Mesodermal cell (in vitro differentiated cells): ENCODE results near the gene KLHL29.

ENCODE experiments used
- H3K27ac ChIP-seq: 2 replicates; pipeline ENCODE4 v1.7.0; 2013; ENCODE audit warnings: mild to moderate bottlenecking, low read depth, low read length, moderate library complexity; ENCODE audit not compliant: severe bottlenecking
- H3K36me3 ChIP-seq: 2 replicates; pipeline ENCODE4 v1.7.1; 2013; ENCODE audit warnings: mild to moderate bottlenecking, low read length, moderate library complexity; ENCODE audit not compliant: control insufficient read depth, insufficient read depth
- H3K4me1 ChIP-seq: one replicate; pipeline ENCODE4 v1.7.1; 2013; ENCODE audit warnings: mild to moderate bottlenecking, low read length; ENCODE audit not compliant: insufficient read depth, control insufficient read depth, poor library complexity, severe bottlenecking
- H3K4me3 ChIP-seq: 2 replicates; pipeline ENCODE4 v1.7.0; 2013; ENCODE audit warnings: low read length, control low read depth, mild to moderate bottlenecking; ENCODE audit not compliant: insufficient read depth, poor library complexity, severe bottlenecking; ENCODE audit errors: extremely low read depth
- H3K9me3 ChIP-seq: 2 replicates; pipeline ENCODE4 v1.7.1; 2013; ENCODE audit warnings: mild to moderate bottlenecking, low read length, moderate library complexity; ENCODE audit not compliant: control insufficient read depth
- WGBS, 2 experiments: methylation state at CpG; one replicate each; pipeline ENCODE4 v1.1.5; 2013; ENCODE audit warnings: missing lambda C conversion rate in 2 of 2; ENCODE audit not compliant: insufficient coverage in 2 of 2; 5-methylcytosine and 5-hydroxymethylcytosine counted together

Gene KLHL29

DNA sequence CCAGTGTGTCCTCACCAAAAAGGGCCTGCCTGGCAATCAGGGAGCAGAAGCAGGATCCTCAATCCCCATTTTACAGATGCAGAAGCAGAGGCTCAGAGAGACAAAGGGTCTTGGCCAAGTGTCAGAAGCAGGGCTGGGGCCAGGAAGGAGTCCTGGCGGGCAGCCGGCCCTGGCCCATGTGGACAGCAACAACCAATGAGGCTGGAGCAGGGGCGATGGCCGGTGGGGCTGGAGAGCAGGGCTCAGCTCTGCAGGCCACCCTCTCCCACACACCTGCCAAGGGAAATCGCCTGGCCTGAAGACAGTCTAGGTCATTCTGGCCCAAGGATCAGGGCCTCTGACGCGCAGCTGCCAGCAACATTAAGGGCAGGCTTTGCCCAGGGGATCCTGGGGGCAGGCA, 298.0 kb downstream of the KLHL29 start:
- no peaks in the 10 kb centered on the region for H3K36me3 ChIP-seq
- no peaks in the 10 kb centered on the region for H3K4me1 ChIP-seq
- no peak overlapping the region for H3K27ac ChIP-seq
- peaks cover 12% of the 10 kb centered on the region for H3K9me3 ChIP-seq
- H3K4me3 ChIP-seq = no peak overlapping the region
- WGBS, 2 experiments = 76 to 95% methylated on average over 6 to 7 of the region's 7 CpGs

- H3K27ac ChIP-seq = no peak overlapping the region
- no peaks in the 10 kb centered on the region for H3K9me3 ChIP-seq
- no peaks in the 10 kb centered on the region for H3K36me3 ChIP-seq
- no peaks in the 10 kb centered on the region for H3K4me1 ChIP-seq
- H3K4me3 ChIP-seq = no peak overlapping the region
- 52 to 57% methylated on average over 15 to 18 of the region's 19 CpGs for WGBS, 2 experiments
Observed at GRCh38 chr2:23684395-23685176, 299.6 kb downstream of the KLHL29 start.

GRCh38 chr2:23685181-23685580, 300.2 kb downstream of the KLHL29 start:
- Histone ChIP-seq H3K4me1 (no peaks in the 10 kb centered on the region), H3K9me3 (no peaks in the 10 kb centered on the region), H3K4me3 (no peak overlapping the region), H3K36me3 (no peaks in the 10 kb centered on the region), H3K27ac (no peak overlapping the region)
- 75 to 81% methylated on average over 12 of the region's 12 CpGs for WGBS, 2 experiments

DNA sequence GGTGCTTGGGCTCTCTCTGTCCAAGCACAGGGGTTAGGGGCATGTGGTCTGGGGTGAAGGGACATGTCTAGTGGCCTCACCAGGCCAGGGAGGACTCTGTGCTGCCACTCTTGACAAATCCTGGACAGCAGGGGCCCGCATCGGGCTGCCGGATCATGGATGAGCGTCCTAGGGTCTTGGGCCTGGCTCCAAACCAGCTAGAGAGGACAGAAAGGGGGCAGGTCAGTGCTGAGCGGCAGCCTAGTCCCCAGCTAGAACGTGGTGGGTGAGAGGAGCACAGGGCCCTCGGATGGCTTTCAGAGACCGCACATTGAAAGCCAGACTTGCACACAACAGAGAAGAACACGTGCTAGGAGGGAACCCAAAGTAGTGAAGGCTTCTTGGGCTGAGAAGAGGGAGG, 300.7 kb downstream of the KLHL29 start:
- H3K36me3 ChIP-seq = no peaks in the 10 kb centered on the region
- no peaks in the 10 kb centered on the region for H3K4me1 ChIP-seq
- WGBS, 2 experiments = 92 to 98% methylated on average over 6 to 9 of the region's 9 CpGs
- no peaks in the 10 kb centered on the region for H3K9me3 ChIP-seq
- no peak overlapping the region for H3K4me3 ChIP-seq
- H3K27ac ChIP-seq = no peak overlapping the region

GRCh38 chr2:23686405-23687029, 301.5 kb downstream of the KLHL29 start:
- Histone ChIP-seq H3K27ac (no peak overlapping the region), H3K4me1 (no peaks in the 10 kb centered on the region), H3K36me3 (peaks cover 5% of the 10 kb centered on the region), H3K9me3 (no peaks in the 10 kb centered on the region), H3K4me3 (no peak overlapping the region)
- 93 to 96% methylated on average over 13 of the region's 13 CpGs for WGBS, 2 experiments

- Histone ChIP-seq H3K4me3 (no peak overlapping the region), H3K4me1 (no peaks in the 10 kb centered on the region), H3K9me3 (no peaks in the 10 kb centered on the region), H3K36me3 (peaks cover 5% of the 10 kb centered on the region), H3K27ac (no peak overlapping the region)
- 87 to 92% methylated on average over 6 to 7 of the region's 9 CpGs for WGBS, 2 experiments
Observed at GRCh38 chr2:23687214-23687613, 302.2 kb downstream of the KLHL29 start.

- no peaks in the 10 kb centered on the region for H3K4me1 ChIP-seq
- WGBS, 2 experiments = 94% methylated on average over 12 to 13 of the region's 14 CpGs
- no peaks in the 10 kb centered on the region for H3K9me3 ChIP-seq
- H3K4me3 ChIP-seq = no peak overlapping the region
- no peak overlapping the region for H3K27ac ChIP-seq
- peaks cover 5% of the 10 kb centered on the region for H3K36me3 ChIP-seq
Observed at GRCh38 chr2:23687713-23688112, 302.7 kb downstream of the KLHL29 start.

GRCh38 chr2:23688486-23689130, 303.6 kb downstream of the KLHL29 start:
- Histone ChIP-seq H3K9me3 (no peaks in the 10 kb centered on the region), H3K4me3 (no peak overlapping the region), H3K27ac (no peak overlapping the region), H3K4me1 (no peaks in the 10 kb centered on the region), H3K36me3 (peaks cover 5% of the 10 kb centered on the region)
- WGBS, 2 experiments = 96 to 97% methylated on average over 8 to 11 of the region's 15 CpGs

DNA sequence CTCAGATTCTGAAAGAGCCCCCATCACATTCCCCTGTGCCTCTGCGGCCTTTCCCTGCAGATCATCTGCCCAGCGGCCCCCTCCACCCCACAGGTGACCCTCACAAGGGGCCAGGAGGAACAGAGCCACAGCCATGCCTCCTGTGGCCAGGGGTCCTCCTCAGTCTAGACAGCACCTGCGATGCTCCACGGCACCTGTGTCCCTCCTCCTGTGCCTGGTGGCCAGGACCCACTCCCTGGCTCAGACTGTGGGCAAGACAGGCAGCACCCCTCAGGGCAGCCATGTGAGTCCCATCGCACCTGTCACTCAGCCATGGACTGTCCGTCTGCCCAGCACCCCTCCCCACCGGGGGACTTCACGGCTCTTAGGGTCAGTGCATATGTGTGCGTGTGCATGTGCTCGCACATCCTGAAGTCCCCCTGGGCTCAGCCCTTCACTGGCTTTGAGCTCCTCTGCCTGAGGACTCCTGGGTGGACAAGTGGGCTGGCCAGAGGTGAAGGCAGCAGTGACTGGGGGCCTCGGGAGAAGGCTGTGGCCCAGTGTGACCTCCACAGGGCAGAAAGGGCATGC, 304.2 kb downstream of the KLHL29 start:
- WGBS, 2 experiments = 84 to 92% methylated on average over 10 to 11 of the region's 11 CpGs
- H3K36me3 ChIP-seq = peaks cover 5% of the 10 kb centered on the region
- H3K4me3 ChIP-seq = no peak overlapping the region

GRCh38 chr2:23689891-23690290, 304.9 kb downstream of the KLHL29 start:
- peaks cover 5% of the 10 kb centered on the region for H3K36me3 ChIP-seq
- no peaks in the 10 kb centered on the region for H3K4me1 ChIP-seq
- 46 to 49% methylated on average over 3 to 4 of the region's 9 CpGs for WGBS, 2 experiments
- H3K9me3 ChIP-seq = no peaks in the 10 kb centered on the region
- no peak overlapping the region for H3K4me3 ChIP-seq
- H3K27ac ChIP-seq = no peak overlapping the region

More for the DNA sequence above, 304.2 kb downstream of the KLHL29 start:
- no peaks in the 10 kb centered on the region for H3K9me3 ChIP-seq
- no peaks in the 10 kb centered on the region for H3K4me1 ChIP-seq
- no peak overlapping the region for H3K27ac ChIP-seq
